Renal pelvis (tissue), 4 donors: Measurements from ENCODE around the gene TKFC. TPM values are rescaled to one million over a fixed set of nuclear protein-coding genes. Genes with fewer than 3 reads are reported as not detected.

Experiments used
- DNase-seq: peaks from one replicate; pipeline ENCODE4 v3.0.0-alpha.2; 2013
- polyA plus RNA-seq, 3 donors: library from polyadenylated mRNA; unstranded; fragments of 120-200 nt; gene quantifications; one replicate each; pipeline ENCODE4 v1.2.1, GENCODE V29; 2013; ENCODE audit not compliant: insufficient read length in 3 of 3

The TKFC gene
- polyA plus RNA-seq, 3 donors = 63.4 to 78.1 (median 65.2) TPM

DNA sequence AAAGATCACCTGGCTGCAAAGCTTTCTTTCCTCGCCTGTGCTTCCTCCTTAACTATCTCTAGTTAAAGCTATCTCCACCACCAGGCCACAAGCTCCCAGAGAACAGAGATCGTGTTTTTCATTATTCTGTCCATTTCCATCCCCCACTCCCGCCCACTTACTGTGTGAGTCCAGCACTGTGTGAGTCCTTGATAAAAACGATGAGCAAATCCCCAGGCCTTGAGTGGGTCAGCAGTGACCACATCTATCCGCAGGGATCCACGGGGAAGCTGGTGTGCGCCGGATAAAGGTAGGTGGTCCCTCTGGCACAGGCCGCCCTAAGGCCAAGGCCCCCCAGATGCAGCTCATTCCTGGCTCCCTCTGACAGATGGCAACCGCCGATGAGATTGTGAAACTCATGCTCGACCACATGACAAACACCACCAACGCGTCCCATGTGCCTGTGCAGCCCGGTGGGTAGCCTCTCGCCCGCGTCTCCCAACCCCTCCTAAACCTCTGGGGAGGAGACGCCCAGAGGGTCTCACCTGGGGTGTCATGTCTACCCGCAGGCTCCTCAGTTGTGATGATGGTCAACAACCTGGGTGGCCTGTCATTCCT is 9.3 kb downstream of the TKFC start:
- no peak for DNase-seq

DNA sequence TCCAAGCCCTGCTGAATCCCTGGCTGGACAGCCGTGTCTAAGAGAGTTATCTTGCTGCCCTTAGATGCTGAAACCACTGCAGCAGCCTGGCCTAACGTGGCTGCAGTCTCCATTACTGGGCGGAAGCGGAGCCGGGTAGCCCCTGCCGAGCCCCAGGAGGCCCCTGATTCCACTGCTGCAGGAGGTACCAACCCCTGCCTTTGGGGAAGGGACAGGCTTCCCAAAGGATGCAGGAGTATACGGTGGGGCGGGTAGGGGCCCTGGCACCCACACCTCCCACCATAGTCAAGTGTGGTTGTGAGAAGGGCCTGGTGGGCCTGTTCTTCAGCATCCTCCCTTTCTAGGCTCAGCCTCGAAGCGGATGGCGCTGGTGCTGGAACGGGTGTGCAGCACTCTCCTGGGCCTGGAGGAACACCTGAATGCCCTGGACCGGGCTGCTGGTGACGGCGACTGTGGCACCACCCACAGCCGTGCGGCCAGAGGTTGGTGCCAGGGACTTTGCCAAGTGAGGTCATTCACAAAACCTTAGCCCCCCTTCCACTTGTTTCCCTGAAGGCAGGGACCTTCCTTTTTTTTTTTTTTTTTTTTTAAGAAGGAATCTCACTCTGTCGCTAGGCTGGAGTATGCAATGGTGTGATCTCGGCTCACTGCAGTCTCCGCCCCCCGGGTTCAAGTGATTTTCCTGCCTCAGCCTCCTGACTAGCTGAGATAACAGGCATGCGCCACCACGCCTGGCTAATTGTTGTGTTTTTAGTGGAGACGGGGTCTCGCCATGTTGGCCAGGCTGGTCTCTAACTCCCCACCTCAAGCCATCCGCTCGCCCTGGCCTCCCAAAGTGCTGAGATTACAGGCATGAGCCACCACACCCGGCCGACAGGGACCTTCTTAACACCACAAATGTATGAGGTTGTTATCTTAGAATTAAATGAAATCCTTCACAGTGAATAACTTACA is 11.0 kb downstream of the TKFC start:
- no peak for DNase-seq

DNA sequence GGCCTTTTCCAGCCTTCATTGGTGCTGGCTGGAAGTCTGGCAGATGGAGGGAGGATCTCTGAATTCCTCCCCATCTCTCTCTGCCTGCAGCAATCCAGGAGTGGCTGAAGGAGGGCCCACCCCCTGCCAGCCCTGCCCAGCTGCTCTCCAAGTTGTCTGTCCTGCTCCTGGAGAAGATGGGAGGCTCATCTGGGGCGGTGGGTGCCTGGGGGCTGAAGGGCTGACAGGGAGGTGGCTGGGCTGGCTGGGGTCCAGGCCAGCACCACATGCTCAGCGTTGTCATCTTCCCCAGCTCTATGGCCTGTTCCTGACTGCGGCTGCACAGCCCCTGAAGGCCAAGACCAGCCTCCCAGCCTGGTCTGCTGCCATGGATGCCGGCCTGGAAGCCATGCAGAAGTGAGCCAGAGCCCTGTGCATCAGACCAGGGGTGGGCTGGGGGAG is 12.2 kb downstream of the TKFC start:
- DNase-seq = no peak

DNA sequence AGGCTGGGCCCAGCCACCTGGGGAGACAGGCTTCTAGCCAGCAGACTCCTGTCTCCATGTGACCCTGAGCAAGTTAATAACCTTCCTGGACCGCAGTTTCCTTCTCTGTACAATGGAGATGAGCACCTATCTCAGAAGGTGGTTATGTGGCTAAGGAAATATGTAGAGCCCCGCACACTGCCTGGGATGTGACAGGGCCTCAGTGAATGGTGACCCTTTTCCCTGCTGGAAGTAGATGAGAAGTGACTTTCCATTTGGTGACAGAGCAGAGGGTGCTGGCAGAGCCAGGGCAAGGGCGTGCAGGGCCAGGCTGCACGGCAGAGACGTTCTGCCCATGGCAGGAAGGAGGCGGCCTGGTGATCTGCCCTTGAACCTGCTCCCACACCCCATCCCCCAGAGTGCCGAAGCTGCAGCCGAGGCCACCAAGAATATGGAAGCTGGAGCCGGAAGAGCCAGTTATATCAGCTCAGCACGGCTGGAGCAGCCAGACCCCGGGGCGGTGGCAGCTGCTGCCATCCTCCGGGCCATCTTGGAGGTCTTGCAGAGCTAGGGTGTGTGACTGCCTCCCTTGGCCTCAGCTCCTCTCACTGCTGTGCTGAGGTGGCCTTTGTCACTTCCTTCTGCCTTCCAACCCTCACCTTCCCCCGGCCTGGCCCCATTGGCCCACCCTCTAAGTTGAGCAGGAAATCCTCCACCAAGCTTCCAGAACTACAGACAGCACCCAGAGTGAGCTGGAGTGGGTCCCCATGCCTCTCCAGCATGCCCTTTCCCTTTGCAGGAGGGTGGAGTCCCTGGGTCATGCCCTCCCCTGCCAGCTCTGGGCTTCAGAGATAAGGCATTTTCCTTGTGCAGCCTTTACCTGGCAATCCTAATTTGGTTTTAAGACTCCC is 13.2 kb downstream of the TKFC start:
- DNase-seq = no peak

DNA sequence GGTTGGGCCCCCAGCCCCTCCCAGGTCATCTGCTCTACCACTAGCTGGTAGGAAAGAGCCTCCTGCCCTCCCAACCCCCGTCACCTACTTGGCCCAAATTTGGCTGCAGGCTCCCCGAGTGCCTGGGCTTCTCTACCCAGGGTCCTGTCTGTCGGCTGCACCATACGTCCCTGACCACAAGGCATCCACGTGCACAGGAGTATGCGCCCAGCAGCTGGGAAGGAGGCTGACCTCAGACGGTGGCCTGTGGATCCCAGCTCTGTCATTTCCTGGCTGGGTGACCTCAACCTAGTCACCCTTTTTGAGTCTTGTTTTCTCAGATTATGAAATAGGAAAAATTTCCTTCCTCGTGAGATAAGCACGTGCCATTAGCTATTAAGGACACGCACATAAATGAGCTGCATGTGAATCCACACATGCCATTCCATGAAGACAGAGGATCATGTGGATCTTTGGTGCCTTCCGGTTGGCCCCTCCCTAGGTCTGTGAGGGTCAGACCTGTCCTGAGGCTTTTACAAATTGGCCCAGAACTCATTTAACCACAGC is 15.0 kb downstream of the TKFC start:
- DNase-seq = no peak

DNA sequence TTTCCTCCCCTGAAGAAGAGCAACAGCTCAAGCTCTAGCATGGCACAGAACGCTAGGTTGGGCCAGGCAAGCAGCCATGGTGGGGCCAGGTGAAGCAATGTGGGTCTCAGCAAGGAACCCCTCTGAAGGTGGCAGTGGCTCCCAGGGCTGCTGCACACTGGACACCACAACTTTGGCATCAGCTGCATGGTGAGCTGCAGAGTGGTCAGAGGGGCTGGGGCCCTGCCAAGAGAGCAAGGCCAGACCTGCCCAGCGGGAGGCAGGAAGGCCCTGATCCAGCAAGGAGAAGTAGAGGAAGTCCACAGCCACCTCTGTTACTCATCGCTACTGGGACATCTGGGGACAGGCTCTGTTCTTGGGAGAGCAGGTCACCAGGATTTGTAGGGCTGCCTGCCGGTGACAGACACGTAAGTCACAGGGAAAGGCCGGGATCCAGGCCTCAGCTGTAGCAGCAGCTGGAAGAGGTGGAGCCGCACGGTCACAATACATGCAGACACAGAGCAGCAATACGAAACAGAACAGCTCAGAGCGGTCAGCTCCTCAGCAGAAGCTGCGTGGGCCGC is 16.2 kb downstream of the TKFC start:
- DNase-seq = no peak

DNA sequence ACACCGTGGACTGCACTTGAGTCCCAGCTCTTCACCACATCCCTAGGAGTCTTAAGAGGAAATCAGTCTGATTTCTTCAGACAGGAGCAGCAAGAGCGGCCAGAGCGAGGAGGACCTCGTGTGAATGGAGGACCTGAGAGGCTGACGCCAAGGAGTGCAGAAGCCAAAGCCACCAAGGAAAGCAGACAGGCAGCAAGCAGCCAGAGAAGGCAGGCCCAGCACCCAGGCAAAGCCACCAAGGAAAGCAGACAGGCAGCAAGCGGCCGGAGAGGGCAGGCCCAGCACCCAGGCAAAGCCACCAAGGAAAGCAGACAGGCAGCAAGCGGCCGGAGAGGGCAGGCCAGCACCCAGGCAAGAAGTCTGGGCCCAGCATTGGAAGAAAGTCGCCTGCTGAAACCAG is 16.9 kb downstream of the TKFC start:
- no peak for DNase-seq

DNA sequence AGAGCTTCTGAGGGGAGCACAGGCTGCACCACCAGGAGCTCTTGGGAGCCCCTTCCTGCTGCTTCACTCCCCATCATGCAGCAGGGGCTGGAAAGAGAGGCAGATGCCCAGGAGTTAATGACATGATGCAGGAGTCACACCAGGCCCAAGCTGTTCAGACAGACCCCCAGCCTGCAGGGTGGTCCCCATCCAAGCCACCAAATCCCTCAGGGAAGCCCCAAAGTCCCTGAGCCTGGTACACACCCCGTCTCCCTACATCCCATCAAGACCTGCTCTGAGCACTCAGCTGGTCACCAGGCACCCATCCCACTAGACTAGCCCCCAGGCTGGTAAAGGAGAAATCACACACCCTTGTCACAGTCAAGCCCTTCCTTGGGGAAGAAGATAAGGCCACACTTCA is 17.3 kb downstream of the TKFC start:
- DNase-seq = no peak

DNA sequence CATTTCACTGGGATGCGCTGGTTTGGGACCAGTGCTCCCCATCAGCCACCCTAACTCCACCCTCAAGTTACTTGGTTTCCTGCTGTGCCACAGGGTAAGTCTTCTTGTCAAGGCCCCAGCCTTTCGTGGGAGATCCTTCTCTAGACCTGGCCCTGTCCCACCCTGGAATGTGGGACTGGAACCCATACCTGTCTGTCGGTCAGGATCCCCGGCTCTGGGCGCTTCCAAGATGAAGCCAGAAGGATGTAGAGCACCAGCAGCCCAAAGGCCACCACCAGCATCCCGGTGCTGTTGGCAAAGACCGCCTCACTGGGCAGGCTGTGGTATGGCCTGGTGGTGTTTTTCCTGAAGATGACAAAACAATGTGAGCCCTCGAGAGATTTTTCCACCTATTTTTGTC is 17.8 kb downstream of the TKFC start:
- DNase-seq = no peak

DNA sequence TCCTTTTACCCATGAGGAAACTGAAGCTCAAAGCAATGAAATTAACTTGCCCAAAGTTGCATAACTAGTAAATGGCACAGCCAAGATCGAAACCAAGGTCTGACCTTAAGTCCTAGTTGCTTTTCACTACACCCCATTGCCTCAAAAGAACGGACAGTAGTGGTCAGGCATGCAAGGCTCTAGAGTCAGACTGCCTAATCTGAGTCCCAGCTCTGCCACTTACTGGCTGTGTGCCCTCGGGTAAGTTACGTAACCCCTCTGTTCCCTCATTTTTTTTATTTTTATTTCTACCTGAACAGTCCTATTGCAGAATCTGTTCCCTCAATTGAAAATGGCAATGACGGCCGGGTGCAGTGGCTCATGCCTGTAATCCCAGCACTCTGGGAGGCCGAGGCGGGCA is 19.0 kb downstream of the TKFC start:
- no peak for DNase-seq

DNA sequence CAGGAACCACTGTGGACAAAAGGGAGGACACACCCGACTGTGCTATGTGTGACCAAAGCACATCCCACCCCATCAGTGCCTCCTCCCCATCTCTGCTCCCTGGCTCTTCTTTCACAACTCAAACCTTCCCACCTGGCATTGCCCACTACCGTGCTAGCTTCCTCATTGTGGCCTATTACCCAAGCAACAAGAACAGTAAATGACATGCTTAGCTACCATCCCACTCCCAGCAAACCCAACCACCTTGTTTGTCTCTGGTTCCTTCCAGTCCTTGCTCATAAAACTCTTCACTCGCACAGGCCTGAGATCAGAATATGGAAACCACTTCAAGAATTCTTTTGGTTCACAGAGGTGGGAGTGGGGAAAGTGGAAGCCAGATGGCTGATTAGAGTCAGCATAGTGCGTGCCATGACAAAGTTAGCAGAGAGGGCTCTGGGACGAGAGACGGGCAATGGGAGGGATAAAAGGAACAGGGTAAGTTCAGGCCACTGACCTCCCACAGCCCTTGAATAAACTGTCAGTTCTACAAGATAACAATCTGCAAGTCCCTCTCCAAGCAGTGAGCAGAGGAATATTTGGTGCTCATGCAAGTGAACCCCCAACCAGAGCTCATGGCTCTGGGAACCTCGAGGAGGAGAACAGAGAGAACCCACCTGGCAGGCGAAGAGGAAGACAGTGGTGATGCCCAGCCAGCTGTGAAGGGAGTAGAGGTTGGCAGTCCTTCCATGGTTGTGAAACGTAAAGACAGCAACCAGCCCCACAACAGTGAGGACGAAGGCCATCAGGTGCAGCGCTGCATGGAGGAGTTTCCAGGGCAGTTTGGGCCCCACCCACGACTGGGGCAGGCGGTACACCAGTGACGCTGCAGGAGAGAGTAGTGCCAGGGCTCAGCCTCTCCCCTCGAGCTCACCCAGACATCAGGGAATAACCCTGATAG is 20.4 kb downstream of the TKFC start:
- DNase-seq = no peak

DNA sequence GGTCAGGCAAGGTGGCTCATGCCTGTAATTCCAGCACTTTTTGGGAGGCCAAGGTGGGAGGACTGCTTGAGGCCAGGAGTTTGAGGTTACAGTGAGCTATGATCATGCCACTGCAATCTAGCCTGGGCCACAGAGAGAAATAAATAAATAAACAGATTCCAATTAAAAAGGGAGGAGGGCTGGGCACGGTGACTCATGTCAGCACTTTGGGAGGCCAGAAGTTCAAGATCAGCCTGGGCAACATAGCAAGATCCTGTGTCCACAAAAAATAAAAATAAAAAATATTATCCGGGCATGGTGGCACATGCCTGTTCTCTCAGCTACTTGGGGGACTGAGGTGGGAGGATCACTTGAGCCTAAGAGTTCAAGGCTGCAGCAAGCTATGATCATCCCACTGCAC is 21.2 kb downstream of the TKFC start:
- DNase-seq = no peak

DNA sequence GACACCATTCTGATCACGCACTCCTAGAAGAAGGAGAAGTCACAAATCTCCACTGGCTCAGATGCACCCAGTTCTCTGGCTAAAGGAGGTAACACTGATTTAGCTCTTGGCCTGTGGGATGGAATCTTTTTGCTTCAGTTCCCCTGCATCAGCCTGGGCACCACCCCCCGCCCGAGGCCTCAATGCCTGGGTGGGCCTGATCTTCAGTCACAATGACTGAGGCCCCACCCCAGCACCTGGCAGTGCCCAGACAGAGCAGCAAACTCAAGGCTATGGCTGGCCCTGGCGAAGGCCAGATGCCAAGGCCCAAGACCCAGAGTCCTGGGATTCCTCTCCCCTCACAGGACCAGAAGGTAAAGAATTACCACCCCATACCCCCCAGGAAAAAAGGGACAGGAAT is 23.7 kb downstream of the TKFC start:
- no peak for DNase-seq

DNA sequence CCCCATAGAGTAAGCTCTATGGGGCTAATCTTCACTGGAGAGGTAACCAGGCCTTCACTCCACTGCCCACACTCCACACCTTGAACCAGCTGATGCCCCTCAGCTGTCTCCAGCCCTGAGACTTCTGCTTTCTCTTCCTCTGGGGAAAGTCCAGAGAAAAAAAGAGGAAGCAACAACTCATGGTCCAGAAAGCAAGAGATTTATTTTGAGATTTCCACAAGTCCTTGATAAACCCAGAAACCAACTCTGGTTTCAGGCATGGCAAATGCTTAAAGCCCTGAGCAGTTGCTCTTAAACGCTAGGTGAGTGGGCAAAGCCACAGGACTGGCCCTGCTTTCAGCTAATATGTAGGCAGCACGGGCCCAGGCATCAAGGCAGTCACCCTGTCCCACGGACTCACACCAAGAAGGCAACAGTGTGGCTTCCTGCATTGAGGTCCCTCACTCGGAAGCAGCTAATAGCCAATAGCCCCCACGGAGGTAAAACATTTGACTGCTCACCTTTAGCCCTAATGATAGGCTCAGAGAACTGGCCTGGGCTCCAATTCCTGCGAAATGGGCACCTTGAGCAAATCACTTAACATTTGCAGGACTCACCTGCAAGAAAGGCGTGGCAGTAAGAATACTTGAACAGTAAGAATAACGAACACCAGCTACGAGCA is 24.3 kb downstream of the TKFC start:
- DNase-seq = no peak

DNA sequence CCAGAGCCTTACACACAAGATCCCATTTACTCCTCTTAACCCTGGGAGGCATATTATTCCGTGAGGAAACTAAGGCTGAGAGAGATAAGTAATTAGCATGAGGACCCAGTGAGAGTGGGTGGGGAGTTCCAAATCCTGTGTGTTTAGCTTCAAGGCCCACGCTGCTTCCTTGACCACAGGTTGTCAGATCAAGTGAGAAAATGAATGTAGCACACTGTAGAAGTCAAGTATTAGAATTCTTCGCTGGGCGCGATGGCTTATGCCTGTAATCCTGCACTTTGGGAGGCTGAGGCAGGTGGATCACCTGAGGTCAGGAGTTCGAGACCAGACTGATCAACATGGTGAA is 24.8 kb downstream of the TKFC start:
- no peak for DNase-seq

DNA sequence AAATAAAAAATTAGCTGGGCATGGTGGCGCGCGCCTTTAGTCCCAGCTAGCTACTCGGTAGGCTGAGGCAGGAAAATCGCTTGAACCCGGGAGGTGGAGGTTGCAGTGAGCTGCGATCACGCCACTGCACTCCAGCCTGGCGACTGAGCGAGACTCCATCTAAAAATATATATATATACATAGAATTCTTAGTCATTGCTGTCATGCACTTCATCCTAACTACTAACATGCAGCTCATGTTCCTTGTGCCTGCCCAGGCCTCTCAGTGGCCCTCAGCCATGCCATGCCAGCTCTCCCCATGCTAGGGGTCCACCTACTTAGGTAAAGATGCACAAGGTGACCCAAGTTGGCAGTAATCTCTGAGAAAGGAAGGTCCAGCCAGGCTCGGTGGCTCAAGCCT is 25.5 kb downstream of the TKFC start:
- DNase-seq = no peak

DNA sequence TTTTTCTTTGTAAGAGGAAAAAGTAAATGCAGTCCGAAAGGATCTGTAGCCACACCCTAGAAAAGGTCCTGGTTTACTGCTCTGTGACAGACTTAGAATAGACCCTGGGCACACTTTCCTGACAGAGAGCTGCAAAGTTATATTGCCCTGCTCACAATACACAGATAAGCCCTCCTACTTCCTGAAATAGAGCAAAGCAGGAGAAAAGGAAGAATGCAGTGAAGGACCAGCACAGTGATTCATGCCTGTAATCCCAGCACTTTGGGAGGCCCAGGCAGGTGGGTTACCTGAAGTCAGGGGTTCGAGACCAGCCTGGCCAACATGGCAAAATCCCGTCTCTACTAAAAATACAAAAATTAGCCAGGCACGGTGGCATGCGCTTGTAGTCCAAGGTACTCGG is 26.5 kb downstream of the TKFC start:
- no peak for DNase-seq

DNA sequence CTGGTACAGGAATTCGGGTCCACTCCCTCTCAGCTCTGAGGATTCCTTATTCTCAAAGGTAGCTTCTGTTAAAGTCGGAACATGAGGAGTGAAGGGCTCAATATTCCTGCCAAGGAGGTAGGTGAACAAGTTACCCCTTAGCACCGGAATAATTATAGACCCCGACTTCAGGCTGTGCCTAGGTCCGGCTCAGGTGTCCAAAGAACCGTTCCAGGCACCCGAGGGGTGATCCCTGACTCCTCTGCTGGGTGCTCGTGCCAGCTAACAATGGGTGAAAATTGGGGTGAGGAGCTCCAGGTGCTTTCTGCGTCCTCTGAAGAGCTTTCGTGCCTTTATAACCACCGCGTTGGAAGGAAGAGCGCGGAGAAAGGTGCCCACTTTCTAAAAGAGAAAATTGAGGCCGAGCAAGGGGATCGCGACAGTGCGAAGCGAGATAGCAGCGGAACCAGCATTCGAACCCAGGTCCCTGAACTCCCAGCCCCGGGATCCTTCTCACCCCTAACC is 28.3 kb downstream of the TKFC start:
- no peak for DNase-seq

DNA sequence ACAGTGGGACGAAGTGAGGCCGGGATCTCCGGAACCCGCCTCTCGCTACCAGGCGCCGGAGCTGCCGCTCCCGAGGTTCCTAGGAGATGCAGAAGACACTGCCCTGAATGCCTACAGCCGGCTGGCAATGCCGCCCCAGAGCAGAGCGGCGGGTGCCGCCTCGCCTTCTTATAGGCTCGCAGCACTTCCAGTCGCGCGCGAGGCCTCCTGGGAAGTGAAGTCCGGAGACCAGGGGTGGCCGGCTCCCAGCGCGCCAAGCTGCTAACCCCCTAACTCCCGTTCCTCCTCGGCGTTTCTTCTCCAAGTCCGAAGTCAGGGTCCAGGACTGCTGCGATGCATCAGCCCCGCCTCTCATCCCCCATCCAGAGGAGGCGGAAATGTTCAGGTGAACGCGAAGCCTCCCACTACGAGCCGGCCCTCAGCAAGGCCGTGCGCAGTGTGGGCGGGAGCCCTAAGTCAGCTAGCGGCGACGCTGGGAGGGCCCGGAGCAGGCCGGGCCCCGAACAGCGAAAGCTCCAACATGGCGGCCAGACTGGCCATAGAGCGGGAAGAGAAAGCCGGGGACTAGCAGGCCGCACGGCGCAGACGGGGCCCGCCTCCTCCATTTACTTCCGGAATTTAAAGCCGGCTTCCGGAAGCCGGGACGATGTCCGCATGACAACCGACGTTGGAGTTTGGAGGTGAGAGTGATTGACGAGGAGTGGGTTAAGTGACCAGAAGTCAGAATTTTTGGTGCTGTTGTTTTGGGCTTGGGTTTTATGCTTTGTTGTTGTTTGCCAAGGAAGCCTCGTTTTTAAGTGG is 28.9 kb downstream of the TKFC start, which contains the start of the genes CYB561A3 and TMEM138:
TSS of gene CYB561A3 (minus strand) at position 142 of the 801 bp plus-strand sequence. CDS start 5,169 bp downstream, outside the sequence.
TSS of gene TMEM138 (plus strand) at position 634 of the 801 bp plus-strand sequence. CDS start 2,017 bp downstream, outside the sequence.
- peak; percentile 94 for DNase-seq
